IPS-15b (cell line): ENCODE measurements around the gene TNS4.
A peak's percentile ranks its signal among the peaks of the same experiment; 100 is the strongest.

Experiments
- H3K27me3 ChIP-seq: one replicate; pipeline ENCODE4 v1.6.1; 2013; ENCODE audit warnings: low read length; ENCODE audit not compliant: control insufficient read depth, insufficient read depth
- H3K36me3 ChIP-seq: one replicate; pipeline ENCODE4 v1.6.1; 2013; ENCODE audit warnings: low read length; ENCODE audit not compliant: control insufficient read depth, insufficient read depth
- H3K4me1 ChIP-seq: one replicate; pipeline ENCODE4 v1.6.1; 2013; ENCODE audit warnings: mild to moderate bottlenecking, low read length; ENCODE audit not compliant: control insufficient read depth, insufficient read depth
- H3K4me3 ChIP-seq: one replicate; pipeline ENCODE4 v1.5.1; 2013; ENCODE audit warnings: low read depth, low read length
- H3K9ac ChIP-seq: one replicate; pipeline ENCODE4 v1.6.1; 2013; ENCODE audit warnings: low read depth, mild to moderate bottlenecking, low read length
- H3K9me3 ChIP-seq: one replicate; pipeline ENCODE4 v1.6.1; 2013; ENCODE audit warnings: mild to moderate bottlenecking, low read length; ENCODE audit not compliant: control insufficient read depth, insufficient read depth

Gene TNS4

DNA sequence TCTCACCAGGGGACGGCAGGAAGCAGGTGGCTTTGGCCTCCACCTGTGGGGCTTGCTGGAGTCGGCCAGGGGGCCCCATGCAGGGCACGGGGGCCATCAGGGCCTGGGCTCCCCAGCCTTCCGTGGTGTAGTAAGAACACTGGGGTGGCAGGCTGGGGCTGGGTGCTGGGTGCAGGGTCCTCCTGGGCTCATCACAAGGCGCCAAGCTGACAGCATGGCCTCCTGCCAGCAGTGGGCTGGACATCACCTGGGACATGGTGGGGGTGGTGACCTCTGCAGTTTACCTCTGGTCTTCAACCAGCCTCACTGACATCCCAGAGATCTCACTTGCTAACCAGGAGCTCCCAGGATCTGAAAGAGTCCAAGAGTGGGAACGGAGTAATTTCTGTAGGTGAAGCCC, 5.3 kb downstream of the TNS4 start:
- Histone ChIP-seq H3K36me3 (no peaks in the 10 kb centered on the region), H3K4me3 (no peak overlapping the region), H3K9me3 (no peaks in the 10 kb centered on the region), H3K4me1 (peaks cover 11% of the 10 kb centered on the region), H3K9ac (no peak overlapping the region), H3K27me3 (peaks cover 2% of the 10 kb centered on the region)

DNA sequence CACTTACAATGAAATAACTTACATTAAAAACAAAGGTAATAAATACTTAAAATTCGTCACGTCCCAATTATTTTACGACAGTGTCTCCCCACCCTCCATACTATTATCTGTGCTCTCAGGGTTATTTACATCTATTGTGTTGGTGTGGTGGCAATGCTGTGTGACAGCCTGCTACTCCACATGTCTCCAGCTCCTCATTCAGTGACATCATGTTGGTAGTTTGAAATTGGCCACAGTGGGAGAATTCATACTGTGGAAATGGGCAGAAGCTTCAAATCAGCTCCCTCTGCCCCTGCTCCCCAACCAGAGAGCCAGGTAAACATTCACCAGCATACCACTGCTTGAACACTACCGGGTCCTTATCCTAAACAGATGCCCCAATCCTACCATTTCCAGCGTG, 6.3 kb downstream of the TNS4 start:
- Histone ChIP-seq H3K4me3 (no peak overlapping the region), H3K9ac (no peak overlapping the region), H3K4me1 (peaks cover 17% of the 10 kb centered on the region), H3K36me3 (no peaks in the 10 kb centered on the region), H3K9me3 (no peaks in the 10 kb centered on the region), H3K27me3 (no peaks in the 10 kb centered on the region)

DNA sequence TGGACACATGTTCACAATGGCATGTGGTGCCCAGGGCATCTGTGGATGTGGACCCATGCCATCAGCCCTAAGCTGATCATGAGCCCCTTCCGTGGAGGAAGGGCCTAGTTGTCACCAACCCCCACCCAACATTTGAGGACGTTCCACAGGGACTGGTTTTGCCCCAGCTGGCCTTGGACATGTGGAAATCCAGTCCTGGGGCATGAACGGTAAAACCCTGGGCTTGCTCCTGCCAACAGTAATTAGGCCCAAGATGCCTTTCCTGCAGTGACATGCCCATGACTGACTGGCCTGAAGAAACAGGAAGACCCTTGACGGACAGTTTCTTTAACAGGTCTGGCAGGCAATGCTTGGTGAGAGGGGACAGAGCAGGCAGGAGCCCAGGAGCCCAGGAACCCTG, 7.7 kb downstream of the TNS4 start:
- Histone ChIP-seq H3K27me3 (no peaks in the 10 kb centered on the region), H3K4me3 (no peak overlapping the region), H3K4me1 (peaks cover 16% of the 10 kb centered on the region), H3K36me3 (no peaks in the 10 kb centered on the region), H3K9me3 (no peaks in the 10 kb centered on the region), H3K9ac (no peak overlapping the region)

DNA sequence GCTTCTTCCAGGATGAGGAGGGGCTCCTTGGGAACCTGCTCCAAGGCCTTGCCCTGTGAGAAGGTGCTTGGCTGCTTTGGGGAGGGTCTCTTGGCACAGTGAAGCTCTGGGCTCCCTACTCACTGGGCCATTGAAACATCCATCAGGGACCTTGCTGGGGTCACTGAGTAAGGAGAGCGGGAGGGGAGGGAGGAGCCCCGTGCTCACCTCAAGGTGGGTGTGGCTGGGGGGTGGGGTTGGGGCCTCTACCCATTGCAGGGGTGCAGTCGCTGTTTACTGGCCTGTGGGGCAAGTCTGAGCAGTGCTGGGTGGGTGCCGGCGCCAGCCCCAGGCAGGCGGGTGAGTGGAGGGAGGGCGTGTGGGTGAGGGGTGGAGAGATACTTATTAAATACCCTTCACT, 9.9 kb downstream of the TNS4 start:
- no peaks in the 10 kb centered on the region for H3K36me3 ChIP-seq
- H3K4me1 ChIP-seq, result peaks cover 11% of the 10 kb centered on the region
- H3K9me3 ChIP-seq, result no peaks in the 10 kb centered on the region
- no peak overlapping the region for H3K9ac ChIP-seq
- H3K27me3 ChIP-seq, result no peaks in the 10 kb centered on the region
- H3K4me3 ChIP-seq, result no peak overlapping the region

DNA sequence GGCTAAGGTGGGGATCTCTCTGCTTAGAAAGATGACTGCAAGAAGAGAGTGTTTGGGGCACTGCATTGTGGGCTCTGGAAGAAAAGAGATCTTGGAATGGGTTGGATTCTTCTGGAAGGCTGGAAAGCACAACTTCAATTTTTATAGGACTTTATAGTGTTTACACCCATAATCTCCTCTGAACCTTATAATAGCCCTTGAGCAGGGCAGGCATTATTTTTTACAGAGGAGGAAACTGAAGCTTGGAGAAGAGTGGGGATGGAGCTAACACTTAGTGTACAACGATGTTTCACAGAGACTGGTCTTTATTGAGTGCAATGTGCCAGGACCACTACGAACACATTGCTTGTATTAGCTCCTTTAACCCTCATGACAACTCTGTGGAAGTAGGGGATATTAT, 10.4 kb downstream of the TNS4 start:
- H3K4me3 ChIP-seq, result no peak overlapping the region
- H3K9ac ChIP-seq, result no peak overlapping the region
- peaks cover 14% of the 10 kb centered on the region for H3K4me1 ChIP-seq
- no peaks in the 10 kb centered on the region for H3K36me3 ChIP-seq
- no peaks in the 10 kb centered on the region for H3K27me3 ChIP-seq
- no peaks in the 10 kb centered on the region for H3K9me3 ChIP-seq

DNA sequence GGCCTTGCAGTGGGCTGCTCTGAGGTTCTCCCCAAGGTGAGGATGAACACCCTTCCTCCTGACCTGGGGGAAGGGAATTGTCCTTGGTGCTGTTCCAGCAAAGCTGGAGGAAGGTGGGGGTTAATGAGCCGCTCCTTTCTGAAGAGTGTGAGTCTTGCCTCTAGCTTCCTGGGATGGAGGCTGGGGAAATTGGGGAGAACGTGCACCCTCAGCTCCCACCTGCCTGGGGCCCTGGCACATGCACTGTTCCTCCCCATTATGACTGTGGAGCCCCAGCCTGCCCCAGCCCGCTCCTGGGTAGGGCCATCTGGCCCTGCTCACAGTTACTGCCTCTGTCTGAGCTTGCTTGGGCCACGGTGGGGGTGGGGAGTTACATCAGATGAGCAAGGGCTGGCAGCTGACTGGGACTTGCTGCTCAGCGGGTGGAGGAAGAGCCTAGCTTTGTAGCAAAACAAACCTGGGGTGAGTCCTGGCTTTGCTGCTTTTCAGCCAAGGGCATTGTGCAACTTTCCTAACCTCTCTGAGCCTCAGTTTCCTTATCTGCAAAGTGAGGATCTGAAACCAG, 11.1 kb downstream of the TNS4 start:
- Histone ChIP-seq H3K27me3 (no peaks in the 10 kb centered on the region), H3K4me3 (no peak overlapping the region), H3K36me3 (no peaks in the 10 kb centered on the region), H3K4me1 (peaks cover 18% of the 10 kb centered on the region), H3K9me3 (no peaks in the 10 kb centered on the region), H3K9ac (no peak overlapping the region)

DNA sequence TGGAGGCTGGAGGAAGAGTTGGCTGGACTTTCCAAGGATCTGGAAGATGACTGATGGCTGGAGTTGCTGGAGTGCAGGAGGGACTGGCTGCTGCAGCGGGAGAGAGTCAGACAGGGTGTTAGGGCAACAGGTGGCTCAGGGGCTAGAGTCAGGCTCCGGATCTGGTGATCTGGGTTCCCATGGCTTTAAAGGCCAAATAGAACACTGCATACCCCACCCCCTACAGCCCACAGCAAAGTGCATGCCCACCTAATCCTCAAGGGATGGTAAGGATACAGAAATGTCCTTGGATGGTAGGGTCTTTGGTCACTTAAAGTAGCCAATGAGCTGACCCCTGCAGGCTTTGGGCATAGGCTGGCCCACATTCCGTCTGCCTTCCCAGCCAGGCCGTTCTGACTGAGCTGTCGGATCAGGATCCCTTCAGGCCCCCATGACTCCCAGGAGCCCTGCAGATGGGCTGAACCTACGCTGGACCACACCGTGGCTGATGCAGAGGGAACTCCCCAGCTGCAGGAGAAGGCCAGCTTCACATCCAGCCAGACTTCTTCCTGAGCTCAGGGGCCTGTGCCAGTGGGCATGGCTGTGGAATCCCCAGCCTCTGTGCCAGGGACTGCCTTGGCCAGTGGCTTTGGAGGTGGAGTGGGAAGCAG, 13.9 kb downstream of the TNS4 start:
- Histone ChIP-seq H3K9ac (no peak overlapping the region), H3K36me3 (no peaks in the 10 kb centered on the region), H3K4me3 (no peak overlapping the region), H3K4me1 (peaks cover 27% of the 10 kb centered on the region), H3K9me3 (no peaks in the 10 kb centered on the region), H3K27me3 (no peaks in the 10 kb centered on the region)

DNA sequence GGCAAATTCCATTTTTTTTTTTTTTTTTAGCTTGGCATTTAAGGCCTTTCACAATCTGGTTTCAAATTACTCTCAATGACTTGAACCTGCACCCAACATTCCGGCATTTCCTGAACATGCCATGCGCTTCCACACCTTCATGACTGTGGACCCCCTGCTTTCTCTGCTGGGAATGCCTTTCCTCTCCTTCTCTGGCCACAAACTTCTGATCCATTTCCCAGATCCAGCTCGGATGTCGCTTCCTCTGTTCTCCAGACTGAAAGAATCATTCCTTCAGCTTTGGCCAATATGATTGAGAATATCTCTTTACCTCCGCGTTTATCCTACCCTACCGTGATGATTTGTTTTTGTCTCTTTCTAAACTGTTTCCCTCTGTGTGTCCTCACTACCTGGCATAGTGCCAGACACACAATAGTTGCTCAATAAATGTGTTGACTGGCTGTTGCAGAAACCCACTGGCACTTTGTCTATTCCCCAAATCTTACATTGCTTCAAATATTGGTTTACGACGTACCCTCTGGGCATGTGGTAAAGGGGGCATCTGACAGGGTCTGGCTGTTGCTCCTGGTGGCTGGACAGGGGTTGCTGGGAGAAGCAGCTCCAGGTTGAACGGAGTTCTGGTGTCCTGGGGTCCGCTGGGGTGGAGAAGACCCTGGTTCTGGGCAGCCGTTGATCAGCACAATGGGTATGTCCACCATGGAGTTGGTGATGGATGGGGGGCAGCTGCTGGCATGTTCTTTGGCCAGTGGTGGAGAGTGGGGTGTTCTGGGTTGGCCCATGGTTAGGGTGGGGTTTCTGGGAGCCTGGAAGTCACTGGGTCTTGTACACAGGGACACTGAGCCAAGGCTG, 14.7 kb downstream of the TNS4 start:
- peaks cover 27% of the 10 kb centered on the region for H3K4me1 ChIP-seq
- no peaks in the 10 kb centered on the region for H3K27me3 ChIP-seq
- H3K9ac ChIP-seq, result no peak overlapping the region
- no peaks in the 10 kb centered on the region for H3K9me3 ChIP-seq
- H3K36me3 ChIP-seq, result no peaks in the 10 kb centered on the region
- H3K4me3 ChIP-seq, result no peak overlapping the region

DNA sequence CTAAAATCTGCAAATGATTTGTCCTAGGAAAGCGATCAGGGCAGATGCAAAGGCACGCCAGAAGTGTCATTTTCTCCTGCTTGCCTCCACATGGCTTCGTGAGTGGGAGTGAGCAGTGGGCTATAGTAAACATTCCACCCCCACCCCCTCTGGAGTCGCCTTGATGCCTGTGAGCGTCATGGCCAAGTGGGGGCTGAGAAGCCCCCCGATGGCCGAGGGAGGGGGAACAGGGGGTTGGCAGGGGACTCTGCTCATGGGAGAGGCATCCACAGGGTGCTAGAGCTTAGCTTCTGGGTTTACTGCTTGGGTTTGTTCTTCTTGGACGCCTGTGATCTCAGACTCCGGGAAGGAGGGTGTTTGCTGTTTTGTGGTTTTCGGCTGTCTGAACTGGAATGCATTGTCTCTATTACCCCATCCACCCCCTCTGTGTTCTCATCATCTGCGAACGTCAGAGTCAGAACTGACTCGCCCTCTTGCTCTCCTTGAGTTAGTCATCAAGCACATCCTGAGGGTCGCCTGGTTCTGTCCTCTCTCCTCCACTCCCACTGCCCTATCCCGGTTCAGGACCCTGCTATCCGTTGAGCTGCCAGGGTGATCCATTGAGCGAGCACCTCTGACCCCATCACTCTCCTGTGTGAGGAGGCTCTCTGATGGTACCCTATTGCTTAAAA, 15.4 kb downstream of the TNS4 start:
- Histone ChIP-seq H3K9me3 (no peaks in the 10 kb centered on the region), H3K4me3 (no peak overlapping the region), H3K9ac (no peak overlapping the region), H3K27me3 (no peaks in the 10 kb centered on the region), H3K36me3 (no peaks in the 10 kb centered on the region), H3K4me1 (peaks cover 22% of the 10 kb centered on the region)

DNA sequence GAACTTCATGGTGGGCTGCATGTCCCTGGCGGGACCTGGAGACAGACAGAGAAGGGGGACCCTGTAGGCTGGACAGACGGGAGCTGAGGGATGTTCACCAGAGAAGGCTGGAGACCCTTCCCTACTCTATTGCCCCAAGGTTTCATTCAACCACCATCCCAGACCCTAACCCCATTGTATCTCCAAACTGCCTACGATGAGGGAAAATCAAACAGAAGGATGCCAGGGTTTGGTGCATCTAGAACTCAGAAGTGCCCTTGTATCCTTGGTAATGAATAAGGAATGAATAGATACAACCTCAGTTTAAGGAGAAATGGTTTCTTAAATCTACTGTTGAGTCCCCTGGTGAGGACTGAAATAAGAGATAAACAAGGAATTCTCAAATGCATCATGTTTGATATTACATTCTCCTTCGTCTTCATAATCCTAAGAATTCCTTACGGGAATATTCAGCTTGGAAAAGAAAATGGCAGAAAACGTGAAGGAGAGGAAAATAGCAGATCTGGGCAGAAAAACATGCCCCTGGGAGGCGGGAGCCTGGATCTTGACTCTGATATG, 16.4 kb downstream of the TNS4 start:
- Histone ChIP-seq H3K9ac (no peak overlapping the region), H3K4me3 (no peak overlapping the region), H3K36me3 (no peaks in the 10 kb centered on the region), H3K27me3 (no peaks in the 10 kb centered on the region), H3K4me1 (peaks cover 24% of the 10 kb centered on the region), H3K9me3 (no peaks in the 10 kb centered on the region)

DNA sequence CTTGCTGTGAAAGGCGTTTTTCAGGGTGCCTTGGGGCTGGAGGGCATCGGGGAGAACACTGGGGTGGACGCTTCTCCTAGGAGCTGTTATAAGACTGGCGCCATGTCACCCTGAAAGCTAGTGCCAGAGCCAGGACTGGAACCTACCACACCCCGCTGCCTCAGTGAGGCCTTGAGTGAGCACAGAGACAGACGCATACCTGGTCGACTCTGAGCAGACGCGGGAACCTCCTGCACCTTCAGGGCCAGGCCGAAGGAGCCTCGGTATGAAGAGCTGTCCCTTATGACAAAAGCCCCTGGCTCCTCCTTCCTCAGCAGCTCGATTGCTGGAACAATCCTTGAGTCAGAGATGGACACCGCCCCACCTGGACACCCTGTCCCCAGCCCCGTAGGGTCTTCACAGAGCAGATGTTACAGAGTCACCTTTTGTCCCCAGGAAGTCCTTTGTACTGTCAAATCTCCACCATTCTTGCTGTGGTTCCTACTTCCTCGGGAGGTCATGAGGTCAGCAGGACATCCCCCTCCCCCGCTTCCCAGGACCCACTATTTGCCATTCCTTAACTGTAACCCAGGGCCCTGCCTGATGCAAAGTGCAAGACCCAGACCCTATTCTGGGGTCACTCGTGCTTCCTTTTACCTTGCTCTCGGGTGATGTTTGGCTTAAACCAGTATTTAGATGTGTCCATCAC, 17.0 kb downstream of the TNS4 start:
- H3K9me3 ChIP-seq, result no peaks in the 10 kb centered on the region
- no peaks in the 10 kb centered on the region for H3K36me3 ChIP-seq
- H3K27me3 ChIP-seq, result no peaks in the 10 kb centered on the region
- H3K4me1 ChIP-seq, result peaks cover 24% of the 10 kb centered on the region
- H3K4me3 ChIP-seq, result no peak overlapping the region
- peak overlapping the region; percentile 3 for H3K9ac ChIP-seq
